ENCODE data around the gene CYBA.
"Not testable (repeated sequence)": the region's sequence is repeated elsewhere in the genome, so short reads cannot be mapped to it uniquely, and the experiment has no call there.

Gene CYBA

DNA sequence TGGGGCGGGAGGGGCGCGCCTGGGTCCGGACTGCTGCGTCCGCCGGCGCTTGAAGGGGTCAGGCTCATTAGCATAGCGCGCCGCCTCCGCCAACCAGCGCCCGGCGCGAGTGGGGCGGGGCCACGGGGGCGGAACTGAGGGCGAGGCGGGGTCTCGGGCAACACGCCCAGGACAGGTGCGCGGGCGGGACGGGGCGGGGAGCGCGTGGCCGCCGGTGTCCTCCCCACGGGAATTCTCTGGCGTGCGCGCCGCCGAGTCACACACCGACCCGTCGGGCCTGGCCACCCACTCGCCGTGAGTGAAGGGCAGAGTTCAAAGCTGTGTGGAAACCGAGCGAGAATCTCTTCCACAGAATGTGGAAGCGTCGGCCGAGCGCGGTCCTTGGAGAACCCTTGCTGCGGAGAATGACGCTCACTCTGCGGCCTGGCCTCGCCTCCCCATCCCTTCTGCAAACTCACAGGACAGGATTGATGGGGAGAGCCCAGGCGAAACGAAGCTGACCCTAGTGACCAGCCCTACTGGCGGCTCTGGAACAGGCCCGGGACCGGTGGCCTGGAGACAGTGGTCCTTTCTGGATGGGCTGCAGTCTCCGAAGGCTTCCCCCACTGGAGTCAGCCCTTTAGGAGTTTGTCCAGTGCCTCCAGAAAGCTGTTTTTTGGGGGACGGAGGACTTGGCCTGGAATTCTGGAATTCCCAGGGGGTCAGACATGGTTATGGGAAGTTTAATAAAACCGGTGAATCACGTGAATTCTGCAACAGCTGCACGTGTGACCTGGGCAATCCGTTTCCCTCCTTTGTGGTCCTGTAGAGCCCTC, 35.8 kb upstream of the CYBA start, which contains the start of gene SNAI3:
TSS of gene SNAI3 (minus strand) at position 69 of the 815 bp plus-strand sequence. CDS start 101 bp downstream, outside the sequence.
- peak; percentile 70 for DNase-seq (ENCODE audit: low spot score)

GRCh38 chr16:88686062-88686438, 35.2 kb upstream of the CYBA start:
- no peak for DNase-seq (ENCODE audit: low spot score)

DNA sequence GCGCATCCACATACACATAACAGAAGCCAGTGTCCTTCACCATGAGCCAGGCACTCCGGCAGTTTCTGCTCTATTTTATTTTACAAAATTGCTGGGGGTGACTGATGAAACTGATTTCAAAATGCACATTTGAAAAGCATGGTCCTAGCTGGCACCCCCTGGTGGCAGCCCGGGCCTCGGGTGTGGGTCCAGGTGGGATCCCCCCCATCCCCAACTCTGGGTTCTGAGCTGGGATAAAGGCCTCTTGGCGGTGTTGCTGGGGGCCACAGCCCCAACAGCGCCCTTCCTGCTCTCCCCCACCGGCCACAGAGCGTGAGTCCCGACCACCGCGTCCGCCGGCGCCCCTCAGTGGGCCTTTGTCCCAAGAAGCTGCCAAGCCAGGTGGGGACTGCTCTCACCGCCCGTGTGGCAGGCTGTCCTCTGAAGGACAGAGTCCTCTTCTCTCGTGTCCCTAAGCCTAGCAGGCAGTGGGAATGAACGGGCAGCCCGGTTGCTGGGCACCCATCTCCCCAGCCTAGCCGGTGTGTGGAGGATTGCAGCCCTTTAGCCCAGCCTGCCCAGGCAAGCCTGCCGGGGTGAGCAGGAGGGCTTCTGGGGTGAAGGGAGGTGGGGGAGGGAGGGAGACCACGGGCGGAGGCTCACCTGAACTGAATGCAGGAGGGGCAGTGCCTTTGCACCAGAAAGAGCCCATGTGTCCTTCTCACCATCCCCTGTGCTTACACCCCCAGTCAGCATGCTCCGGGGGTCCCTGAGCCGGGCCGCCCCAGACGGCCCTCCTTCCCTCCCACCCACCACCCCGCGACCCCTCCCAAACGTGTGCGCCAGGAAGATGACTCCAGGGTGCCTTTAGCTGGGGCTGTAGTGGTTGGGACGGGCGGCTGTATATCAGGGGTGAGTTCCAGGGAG, 34.6 kb upstream of the CYBA start:
- no peak for DNase-seq (ENCODE audit: low spot score)

GRCh38 chr16:88684569-88685155, 33.8 kb upstream of the CYBA start:
- no peak for DNase-seq (ENCODE audit: low spot score)

GRCh38 chr16:88681709-88682451, 31.0 kb upstream of the CYBA start:
- peak; percentile 84 for DNase-seq (ENCODE audit: low spot score)

DNA sequence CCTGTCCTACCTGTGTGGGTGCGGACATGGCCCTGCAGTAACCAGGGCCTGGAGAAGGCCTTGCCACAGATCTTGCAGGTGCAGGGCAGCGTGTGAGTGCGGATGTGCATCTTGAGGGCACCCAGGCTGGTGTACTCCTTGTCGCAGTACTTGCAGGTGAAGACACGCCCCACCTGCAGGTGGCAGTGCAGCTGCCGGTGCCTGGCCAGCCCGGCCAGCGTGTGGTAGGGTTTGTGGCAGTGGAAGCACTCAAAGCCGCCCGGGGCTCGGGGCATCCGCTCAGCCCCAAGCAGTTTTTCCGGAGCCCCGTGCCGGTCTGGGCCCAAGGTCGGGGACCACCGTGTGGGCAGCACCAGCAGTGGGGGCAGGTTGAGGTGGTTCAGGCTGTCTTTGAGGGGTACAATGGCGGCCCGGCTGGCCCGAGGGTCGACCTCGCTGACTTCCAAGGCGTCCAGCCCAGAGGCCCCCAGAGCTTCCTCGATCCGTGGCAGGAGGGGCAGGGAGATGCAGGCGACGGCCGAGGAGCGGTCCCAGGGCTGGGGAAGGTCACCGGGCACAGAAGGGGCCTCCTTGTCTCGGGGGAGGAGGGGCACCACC, 30.3 kb upstream of the CYBA start:
- no peak for DNase-seq (ENCODE audit: low spot score)

DNA sequence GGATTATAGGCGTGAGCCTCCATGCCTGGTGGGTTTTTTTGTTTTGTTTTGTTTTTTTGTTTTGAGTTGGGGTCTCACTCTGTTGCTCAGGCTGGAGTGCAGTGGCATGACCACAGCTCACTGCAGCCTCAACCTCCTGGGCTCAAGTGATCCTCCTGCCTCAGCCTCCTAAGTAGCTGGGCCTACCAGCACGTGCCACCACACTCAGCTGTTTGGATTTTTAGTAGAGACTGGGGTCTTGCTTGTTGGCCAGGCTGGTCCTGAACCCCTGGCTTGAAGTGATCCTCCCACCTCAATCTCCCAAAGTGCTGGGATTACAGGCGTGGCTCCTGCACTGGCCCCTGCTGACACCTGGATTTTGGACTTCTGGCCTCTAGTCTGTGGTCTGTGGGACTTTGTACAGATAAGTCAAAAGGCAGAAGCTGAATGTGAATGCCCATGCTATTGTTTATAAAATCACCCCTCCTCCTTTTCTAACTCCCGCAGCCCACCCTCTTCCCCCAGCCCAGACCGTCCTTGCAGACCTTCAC, 29.8 kb upstream of the CYBA start:
- DNase-seq (ENCODE audit: low spot score) = no peak

DNA sequence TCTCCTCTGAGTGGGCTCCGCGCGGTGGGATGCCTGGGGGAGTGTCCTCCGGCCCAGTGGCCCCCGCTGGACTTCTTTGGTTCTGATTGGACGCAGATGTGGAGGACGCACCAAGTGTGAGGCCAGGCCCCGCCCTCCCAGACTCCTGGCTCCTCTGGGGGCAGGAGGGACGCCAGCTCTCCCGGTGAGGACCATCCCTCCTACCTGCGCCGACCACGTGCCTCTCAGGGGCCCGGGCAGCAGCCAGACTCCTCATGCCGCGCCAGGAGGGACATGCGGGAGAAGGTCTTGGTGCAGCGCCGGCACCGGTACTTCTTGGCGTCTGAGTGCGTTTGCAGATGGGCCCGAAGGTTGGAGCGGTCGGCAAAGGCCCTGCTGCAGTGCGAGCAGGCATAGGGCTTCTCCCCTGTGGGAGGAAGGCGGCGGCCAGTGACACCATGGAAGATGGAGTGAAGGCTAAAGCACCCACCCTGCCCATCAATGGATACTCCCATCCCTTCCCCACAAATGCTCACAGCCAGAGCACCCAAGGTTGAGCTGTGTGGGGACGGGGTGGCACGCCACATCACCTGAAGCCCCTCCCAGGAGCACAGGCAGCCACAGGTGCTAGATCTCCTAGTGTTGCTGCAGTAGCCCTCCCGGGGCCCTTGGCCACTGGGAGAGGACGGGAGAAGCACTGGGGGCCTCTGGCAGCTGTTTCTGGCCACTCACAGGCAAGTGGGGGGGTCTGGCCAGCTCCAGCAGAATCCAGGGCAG, 27.5 kb upstream of the CYBA start:
- no peak for DNase-seq (ENCODE audit: low spot score)

GRCh38 chr16:88677721-88678120, 26.9 kb upstream of the CYBA start:
- no peak for DNase-seq (ENCODE audit: low spot score)

DNA sequence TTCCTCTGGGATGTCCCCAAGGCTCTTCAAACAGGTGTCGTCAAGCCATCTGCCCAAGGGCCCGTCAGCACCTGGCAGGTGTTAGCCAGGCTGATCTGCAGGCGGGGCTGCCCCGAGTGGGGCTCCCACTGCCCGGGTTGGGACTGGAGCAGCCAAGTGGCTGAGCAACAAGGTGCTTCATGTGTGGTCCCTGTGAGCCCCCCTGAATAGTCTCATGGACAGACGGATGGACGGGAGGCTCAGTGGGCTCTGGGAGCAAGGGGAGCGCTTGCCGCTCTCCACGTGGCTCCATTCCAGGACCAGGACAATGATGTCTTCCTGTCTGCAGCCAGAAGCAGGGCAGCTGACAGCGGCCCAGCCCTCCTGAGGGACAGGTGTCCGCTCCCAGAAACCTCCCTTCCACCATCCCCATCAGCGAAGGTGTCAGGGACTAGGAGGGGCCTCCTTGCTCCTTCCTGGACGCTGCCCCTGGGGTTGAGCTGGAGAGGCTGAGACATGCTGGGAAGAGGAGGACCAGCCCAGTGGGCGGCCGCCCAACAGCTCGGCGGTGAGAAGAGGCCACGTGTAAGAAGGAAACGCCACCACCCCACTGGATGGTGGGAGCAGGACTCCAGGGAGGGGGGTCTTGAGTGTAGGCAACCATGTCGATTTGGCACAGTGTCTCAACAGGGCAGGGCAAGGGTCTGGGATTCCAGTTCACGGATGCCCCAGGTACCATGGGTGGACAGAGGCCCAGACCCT, 25.8 kb upstream of the CYBA start:
- DNase-seq (ENCODE audit: low spot score) = no peak

DNA sequence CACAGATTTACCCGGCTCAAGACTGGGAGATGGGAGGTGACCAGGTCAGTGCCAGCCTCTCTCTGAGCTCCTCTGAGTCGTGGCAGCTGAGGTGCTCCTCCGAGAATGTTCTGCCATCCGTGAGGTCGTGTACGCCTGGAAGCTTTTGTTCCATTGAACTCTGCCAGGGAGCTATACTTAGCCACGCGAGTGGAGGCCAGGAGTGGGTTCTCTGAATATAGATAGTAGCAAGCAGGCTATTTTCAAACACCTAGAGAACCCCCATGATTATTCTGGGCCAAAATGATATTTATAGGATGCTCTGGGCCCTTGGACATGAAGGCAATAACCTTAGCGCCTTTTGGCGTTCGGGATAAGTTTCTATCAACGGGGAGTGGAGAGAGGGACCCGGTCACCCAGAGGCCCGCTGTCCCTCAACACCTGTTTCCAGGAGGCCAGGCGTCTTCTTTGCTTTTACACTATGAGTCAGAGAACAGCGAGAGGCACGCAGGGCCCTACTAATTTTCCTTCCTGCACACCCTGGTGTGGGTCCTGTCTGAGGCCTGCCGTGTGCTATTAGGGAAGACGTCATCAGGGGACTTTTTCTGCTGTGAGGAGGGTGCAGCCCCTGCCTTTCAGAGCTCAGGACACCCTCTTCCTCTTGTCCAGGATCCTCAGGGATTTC, 23.0 kb upstream of the CYBA start:
- DNase-seq (ENCODE audit: low spot score) = no peak

DNA sequence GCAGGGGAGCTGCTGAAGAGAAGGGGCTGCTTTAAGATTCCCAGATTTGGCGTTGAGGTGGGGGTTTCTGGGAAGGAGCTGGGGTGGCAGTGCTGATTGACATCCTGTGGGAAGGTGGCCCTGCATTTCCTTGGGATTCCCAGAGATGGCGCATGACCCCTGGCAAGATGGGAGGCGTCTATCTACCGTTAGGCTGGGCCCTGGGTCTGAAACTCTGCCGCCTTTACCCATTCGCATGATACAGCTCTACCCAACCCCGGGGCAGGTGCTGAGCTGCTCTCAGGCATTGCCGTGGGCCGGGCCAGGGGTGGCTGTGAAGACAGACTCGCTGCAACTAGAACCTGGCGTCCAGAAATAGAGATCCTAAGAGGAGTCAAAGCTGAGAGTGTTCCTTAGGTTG, 21.9 kb upstream of the CYBA start:
- no peak for DNase-seq (ENCODE audit: low spot score)

GRCh38 chr16:88671806-88672205, 21.0 kb upstream of the CYBA start:
- DNase-seq (ENCODE audit: low spot score) = no peak

- DNase-seq (ENCODE audit: low spot score) = no peak
Measured at GRCh38 chr16:88669980-88670379, 19.1 kb upstream of the CYBA start.

DNA sequence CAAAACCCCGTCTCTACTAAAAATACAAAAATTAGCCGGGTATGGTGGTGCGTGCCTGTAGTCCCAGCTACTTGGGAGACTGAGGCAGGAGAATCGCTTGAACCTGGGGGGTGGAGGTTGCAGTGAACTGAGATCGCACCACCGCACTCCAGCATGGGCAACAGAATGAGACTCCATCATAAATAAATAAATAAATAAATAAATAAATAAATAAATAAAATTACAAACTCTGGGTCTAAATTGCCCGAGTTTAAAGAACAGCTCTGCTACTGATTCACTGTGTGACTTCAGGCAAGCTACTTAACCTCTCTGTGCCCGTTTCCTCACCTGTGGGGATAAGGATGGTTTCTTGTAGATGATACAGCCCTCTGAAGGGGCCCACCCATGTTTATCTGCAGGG, 18.6 kb upstream of the CYBA start:
- not testable (repeated sequence) for DNase-seq (ENCODE audit: low spot score)

- no peak for DNase-seq (ENCODE audit: low spot score)
Measured at GRCh38 chr16:88667461-88667860, 16.6 kb upstream of the CYBA start.

GRCh38 chr16:88665570-88665969, 14.7 kb upstream of the CYBA start:
- no peak for DNase-seq (ENCODE audit: low spot score)

GRCh38 chr16:88665148-88665547, 14.3 kb upstream of the CYBA start:
- no peak for DNase-seq (ENCODE audit: low spot score)
